Measurements from ENCODE around the gene ALDH1A2. TPM values are rescaled to one million over a fixed set of nuclear protein-coding genes. Genes with fewer than 3 reads are reported as not detected.

ALDH1A2 gene
- 0.38 to 0.59 TPM in 2 of 5 replicates, not detected in the others for total RNA-seq (2022; extraction: Qiagen RNA extraction; ENCODE audit: low read depth)

GRCh38 chr15:58065445-58066041, at the start of gene ALDH1A2:
TSS of gene ALDH1A2 (minus strand) at chr15:58065711. CDS start at chr15:58065650, 61 bp downstream.

Other genes starting within 250 kb of the ALDH1A2 start
- gene AQP9, start 72.7 kb upstream of the ALDH1A2 start, total RNA-seq (2022; extraction: Qiagen RNA extraction; ENCODE audit: low read depth) = not detected in 5 replicates